Body of pancreas (tissue), 4 donors: ENCODE results near the gene SOCS3. TPM values are rescaled to one million over a fixed set of nuclear protein-coding genes. Genes with fewer than 3 reads are reported as not detected.

Experiments used
- ATAC-seq: fragments of 150-250 bp; one replicate; pipeline ENCODE4 v1.9.1; 2016
- DNase-seq, 4 donors: peaks; one replicate each; pipeline ENCODE4 v3.0.0-alpha.2; 2019
- H3K27ac ChIP-seq, 4 donors: fragments of 200-600 bp; sonication (generic); 1 replicate in 3 of 4; 2 replicates in 1 of 4; pipeline versions ENCODE4 v1.5.1 to v1.6.1; 2016 to 2019; ENCODE audit warnings: mild to moderate bottlenecking in 1 of 4, mixed read lengths in 1 of 4, moderate library complexity in 1 of 4
- H3K27me3 ChIP-seq, 2 donors: fragments of 200-600 bp; sonication (generic); one replicate each; pipeline ENCODE4 v1.6.0; 2016; ENCODE audit warnings: mild to moderate bottlenecking in 1 of 2
- H3K36me3 ChIP-seq, 2 donors: fragments of 200-600 bp; sonication (generic); replicated peaks in 1 of 2; 2 replicates each; pipeline ENCODE4 v1.5.1; 2016; ENCODE audit warnings: low read depth in 2 of 2; ENCODE audit not compliant: insufficient read depth in 1 of 2
- H3K4me1 ChIP-seq: fragments of 200-600 bp; sonication (generic); one replicate; pipeline ENCODE4 v1.6.0; 2016
- H3K4me3 ChIP-seq, 2 donors: fragments of 200-600 bp; sonication (generic); 1 replicate in 1 of 2; 2 replicates in 1 of 2; pipeline ENCODE4 v1.5.1; 2016 to 2019
- H3K9me3 ChIP-seq, 3 donors: fragments of 200-600 bp; sonication (generic); 1 replicate in 2 of 3; 2 replicates in 1 of 3; pipeline ENCODE4 v1.5.1; 2016
- POLR2A ChIP-seq, 3 donors: fragments of 450-650 bp; IDR thresholded peaks; one replicate each; pipeline ENCODE4 v1.6.1; 2016; ENCODE audit warnings: antibody characterized with exemption in 3 of 3, mild to moderate bottlenecking in 2 of 3
- WGBS, 2 donors: methylation state at CpG; one replicate each; pipeline ENCODE4 v1.1.5; 2017; 5-methylcytosine and 5-hydroxymethylcytosine counted together
- intact Hi-C: fragments of 100-400 bp; cut with DNase I; formaldehyde crosslinking; loops from one replicate; pipeline ENCODE4 v1.15.1; 2023
- total RNA-seq, 2 donors: library from RNA; depleted of rRNA; stranded (reverse); fragments of >200 nt; gene quantifications; one replicate each; pipeline ENCODE4 v1.1.0, GENCODE V29; 2016
- TF ChIP-seq, protein P1 (sequence below), 7 experiments: fragments of 450-650 bp in 4 of 7; fragments of 200-600 bp in 3 of 7; sonication (generic) in 3 of 7; IDR thresholded peaks; one replicate each; pipeline ENCODE4 v1.5.1; 2016 to 2019; ENCODE audit warnings: antibody characterized with exemption in 7 of 7

Gene SOCS3
- total RNA-seq, 2 donors from 2014 or later = 21.0 to 63.9 TPM

DNA sequence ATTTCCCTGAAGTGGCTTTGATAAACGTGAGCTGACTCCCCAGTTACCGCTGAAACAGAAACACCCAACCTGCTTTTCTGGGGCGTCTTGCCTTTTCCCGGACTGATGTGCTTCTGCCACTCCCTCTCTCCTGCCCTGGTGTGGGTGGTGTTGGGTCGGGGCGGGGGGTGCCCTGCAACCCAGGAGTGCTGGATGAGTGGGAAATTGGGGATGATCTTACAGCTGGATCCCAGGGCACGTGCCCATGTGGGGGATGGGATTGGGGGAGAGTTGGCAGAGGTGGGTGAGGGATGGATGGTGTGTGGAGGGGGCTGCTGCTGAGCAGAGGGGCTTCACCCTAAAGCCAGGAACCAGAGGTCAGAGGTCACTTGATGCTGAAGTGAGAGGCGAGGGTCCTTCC, 47.0 kb upstream of the SOCS3 start:
- intact Hi-C loops = no loop called here
- Histone ChIP-seq H3K4me1 (peaks cover 24% of the 10 kb centered on the region), H3K36me3 (peaks cover 7 to 12% of the 10 kb centered on the region in 2 donors), H3K4me3 (no peak overlapping the region), H3K27ac (no peak overlapping the region), H3K9me3 (no peaks in the 10 kb centered on the region), H3K27me3 (no peaks in the 10 kb centered on the region)
- TF ChIP-seq, protein P1, sequence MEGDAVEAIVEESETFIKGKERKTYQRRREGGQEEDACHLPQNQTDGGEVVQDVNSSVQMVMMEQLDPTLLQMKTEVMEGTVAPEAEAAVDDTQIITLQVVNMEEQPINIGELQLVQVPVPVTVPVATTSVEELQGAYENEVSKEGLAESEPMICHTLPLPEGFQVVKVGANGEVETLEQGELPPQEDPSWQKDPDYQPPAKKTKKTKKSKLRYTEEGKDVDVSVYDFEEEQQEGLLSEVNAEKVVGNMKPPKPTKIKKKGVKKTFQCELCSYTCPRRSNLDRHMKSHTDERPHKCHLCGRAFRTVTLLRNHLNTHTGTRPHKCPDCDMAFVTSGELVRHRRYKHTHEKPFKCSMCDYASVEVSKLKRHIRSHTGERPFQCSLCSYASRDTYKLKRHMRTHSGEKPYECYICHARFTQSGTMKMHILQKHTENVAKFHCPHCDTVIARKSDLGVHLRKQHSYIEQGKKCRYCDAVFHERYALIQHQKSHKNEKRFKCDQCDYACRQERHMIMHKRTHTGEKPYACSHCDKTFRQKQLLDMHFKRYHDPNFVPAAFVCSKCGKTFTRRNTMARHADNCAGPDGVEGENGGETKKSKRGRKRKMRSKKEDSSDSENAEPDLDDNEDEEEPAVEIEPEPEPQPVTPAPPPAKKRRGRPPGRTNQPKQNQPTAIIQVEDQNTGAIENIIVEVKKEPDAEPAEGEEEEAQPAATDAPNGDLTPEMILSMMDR (IDR thresholded peaks at IDR 0.05) = no peak
- TF ChIP-seq POLR2A (IDR thresholded peaks at IDR 0.05) = no peak
- no peak for ATAC-seq
- 91 to 97% methylated on average over 5 to 6 of the region's 8 CpGs for WGBS, 2 donors
- DNase-seq = no peak

- peaks cover 12 to 16% of the 10 kb centered on the region in 2 donors for H3K36me3 ChIP-seq
- no peak overlapping the region for H3K27ac ChIP-seq
- DNase-seq (no peak), ATAC-seq (no peak)
- no peak for TF ChIP-seq POLR2A (IDR thresholded peaks at IDR 0.05)
- TF ChIP-seq, protein P1 (IDR thresholded peaks at IDR 0.05) = no peak
- WGBS, 2 donors = 100% methylated on average over 3 to 6 of the region's 6 CpGs
- H3K4me1 ChIP-seq = peaks cover 24% of the 10 kb centered on the region
- intact Hi-C loops = no loop called here
- H3K4me3 ChIP-seq = no peak overlapping the region
- no peaks in the 10 kb centered on the region for H3K27me3 ChIP-seq
- H3K9me3 ChIP-seq = no peaks in the 10 kb centered on the region
These were observed 46.5 kb upstream of the SOCS3 start for GRCh38 chr17:78406396-78406795.

DNA sequence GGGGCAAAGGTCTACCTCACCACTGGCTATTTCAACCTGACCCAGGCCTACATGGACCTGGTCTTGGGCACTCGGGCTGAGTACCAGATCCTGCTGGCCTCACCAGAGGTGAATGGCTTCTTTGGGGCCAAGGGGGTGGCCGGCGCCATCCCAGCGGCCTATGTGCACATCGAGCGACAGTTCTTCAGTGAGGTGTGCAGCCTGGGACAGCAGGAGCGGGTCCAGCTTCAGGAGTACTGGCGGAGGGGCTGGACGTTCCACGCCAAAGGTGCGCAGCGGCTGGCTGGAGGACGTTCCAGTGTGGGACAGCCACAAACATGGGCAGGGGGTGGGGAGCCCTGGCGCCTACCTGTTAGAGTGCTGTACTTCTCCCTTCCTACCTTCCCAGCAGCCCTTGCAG, 43.9 kb upstream of the SOCS3 start:
- no peak for TF ChIP-seq POLR2A (IDR thresholded peaks at IDR 0.05)
- TF ChIP-seq, protein P1 (IDR thresholded peaks at IDR 0.05) = no peak

DNA sequence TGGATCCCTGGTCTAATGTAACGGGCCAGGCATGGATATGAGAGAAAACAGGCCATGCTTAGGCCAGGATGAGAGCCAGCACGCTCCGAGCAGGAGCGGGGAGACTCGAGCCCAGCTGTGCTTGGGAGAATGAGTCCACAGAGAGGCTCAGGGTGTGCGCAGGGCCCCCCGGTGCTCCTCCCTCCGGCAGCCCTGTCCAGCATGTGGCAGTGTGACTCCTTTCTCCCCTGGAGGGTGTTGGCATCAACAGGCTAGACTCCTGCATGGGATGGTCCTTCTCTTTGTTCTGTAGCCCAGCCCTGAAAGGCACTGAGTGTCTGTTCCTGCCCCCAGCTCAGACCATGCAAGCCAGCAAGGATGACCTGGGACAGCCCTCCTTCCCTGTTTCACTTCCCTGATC, 42.0 kb upstream of the SOCS3 start:
- ATAC-seq = no peak
- no peaks in the 10 kb centered on the region for H3K27me3 ChIP-seq
- H3K36me3 ChIP-seq = peaks cover 16 to 45% of the 10 kb centered on the region in 2 donors
- intact Hi-C loops = no loop called here
- no peak overlapping the region for H3K27ac ChIP-seq
- peaks cover 7% of the 10 kb centered on the region for H3K4me1 ChIP-seq
- no peak overlapping the region for H3K4me3 ChIP-seq
- TF ChIP-seq, protein P1 (IDR thresholded peaks at IDR 0.05) = no peak
- TF ChIP-seq POLR2A (IDR thresholded peaks at IDR 0.05) = no peak
- no peak for DNase-seq
- 55 to 62% methylated on average over 6 to 8 of the region's 8 CpGs for WGBS, 2 donors
- H3K9me3 ChIP-seq = no peaks in the 10 kb centered on the region

More for the DNA sequence above, 43.9 kb upstream of the SOCS3 start:
- DNase-seq (no peak), ATAC-seq (no peak)
- WGBS, 2 donors = 90 to 95% methylated on average over 2 to 14 of the region's 14 CpGs
- Histone ChIP-seq H3K27ac (no peak overlapping the region), H3K36me3 (peaks cover 16 to 37% of the 10 kb centered on the region in 2 donors), H3K4me3 (no peak overlapping the region), H3K27me3 (no peaks in the 10 kb centered on the region), H3K9me3 (no peaks in the 10 kb centered on the region), H3K4me1 (peaks cover 14% of the 10 kb centered on the region)
- intact Hi-C loops = no loop called here

DNA sequence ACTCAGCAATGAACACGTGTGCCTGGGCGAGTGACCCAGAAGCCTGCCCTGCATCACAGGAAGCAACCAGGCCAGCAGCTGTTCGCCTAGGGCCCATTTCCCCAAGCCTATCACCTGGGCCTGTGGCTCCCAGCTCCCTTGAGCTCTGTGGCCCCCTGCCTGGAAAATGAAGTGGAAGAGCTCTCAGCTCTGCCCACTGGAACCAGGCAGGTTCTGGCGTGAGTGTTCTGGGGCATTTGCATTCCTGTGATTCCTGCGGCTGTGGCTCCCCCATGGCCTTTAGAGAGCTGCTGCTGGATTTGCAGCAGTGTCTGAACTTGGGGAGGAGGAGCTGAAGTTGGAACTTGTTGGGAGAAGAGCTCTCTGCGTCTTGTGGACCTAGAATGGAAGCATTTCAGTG, 41.4 kb upstream of the SOCS3 start:
- TF ChIP-seq, protein P1 (IDR thresholded peaks at IDR 0.05) = no peak
- no peak for TF ChIP-seq POLR2A (IDR thresholded peaks at IDR 0.05)
- ATAC-seq = no peak
- Histone ChIP-seq H3K27me3 (no peaks in the 10 kb centered on the region), H3K4me3 (no peak overlapping the region), H3K27ac (no peak overlapping the region), H3K9me3 (no peaks in the 10 kb centered on the region), H3K36me3 (peaks cover 16 to 45% of the 10 kb centered on the region in 2 donors), H3K4me1 (peaks cover 13% of the 10 kb centered on the region)
- no peak for DNase-seq
- 66 to 70% methylated on average over 5 to 6 of the region's 6 CpGs for WGBS, 2 donors
- intact Hi-C loops = no loop called here
